Activated CD4-positive, alpha-beta T cell treated with anti-CD3 and anti-CD28 coated beads, Interleukin-2, amount 10 ng/mL, durations not matched to agents 7 days and 5 days (primary cell): ENCODE results near the gene HOXC5. TPM values are rescaled to one million over a fixed set of nuclear protein-coding genes. Genes with fewer than 3 reads are reported as not detected.

ENCODE experiments used
- CTCF ChIA-PET: fragments of 350-600 bp; sonication (Branson Sonifier 250); formaldehyde crosslinking; loops from one replicate; lab custom pipeline; 2021; ENCODE audit warnings: antibody characterized with exemption; lab: Charles Lee
- POLR2A ChIA-PET: fragments of 350-600 bp; sonication (Branson Sonifier 250); formaldehyde crosslinking; loops from one replicate; lab custom pipeline; 2021; ENCODE audit warnings: antibody characterized with exemption; lab: Charles Lee
- DNase-seq: peaks from one replicate; pipeline ENCODE4 v3.0.0-alpha.2; 2020
- H3K27ac Mint-ChIP-seq: one replicate; pipeline ENCODE4 v1.8.0; 2021; ENCODE audit warnings: mild to moderate bottlenecking, moderate library complexity, mixed read lengths
- H3K27me3 Mint-ChIP-seq: one replicate; pipeline ENCODE4 v1.8.0; 2021; ENCODE audit warnings: mixed read lengths
- H3K36me3 Mint-ChIP-seq: one replicate; pipeline ENCODE4 v1.8.0; 2021; ENCODE audit warnings: low read depth, mixed read lengths
- H3K4me1 Mint-ChIP-seq: one replicate; pipeline ENCODE4 v1.8.0; 2021; ENCODE audit warnings: mixed read lengths
- H3K4me3 Mint-ChIP-seq: one replicate; pipeline ENCODE4 v1.8.0; 2021; ENCODE audit warnings: mild to moderate bottlenecking, moderate library complexity, mixed read lengths
- H3K9me3 Mint-ChIP-seq: one replicate; pipeline ENCODE4 v1.8.0; 2021; ENCODE audit warnings: mixed read lengths
- total RNA-seq, 2 experiments: library from RNA; stranded (reverse); gene quantifications; one replicate each; pipeline ENCODE4 v1.2.3, GENCODE V29; 2021

The HOXC5 gene
- total RNA-seq, 2 experiments from 2014 or later: not detected

DNA sequence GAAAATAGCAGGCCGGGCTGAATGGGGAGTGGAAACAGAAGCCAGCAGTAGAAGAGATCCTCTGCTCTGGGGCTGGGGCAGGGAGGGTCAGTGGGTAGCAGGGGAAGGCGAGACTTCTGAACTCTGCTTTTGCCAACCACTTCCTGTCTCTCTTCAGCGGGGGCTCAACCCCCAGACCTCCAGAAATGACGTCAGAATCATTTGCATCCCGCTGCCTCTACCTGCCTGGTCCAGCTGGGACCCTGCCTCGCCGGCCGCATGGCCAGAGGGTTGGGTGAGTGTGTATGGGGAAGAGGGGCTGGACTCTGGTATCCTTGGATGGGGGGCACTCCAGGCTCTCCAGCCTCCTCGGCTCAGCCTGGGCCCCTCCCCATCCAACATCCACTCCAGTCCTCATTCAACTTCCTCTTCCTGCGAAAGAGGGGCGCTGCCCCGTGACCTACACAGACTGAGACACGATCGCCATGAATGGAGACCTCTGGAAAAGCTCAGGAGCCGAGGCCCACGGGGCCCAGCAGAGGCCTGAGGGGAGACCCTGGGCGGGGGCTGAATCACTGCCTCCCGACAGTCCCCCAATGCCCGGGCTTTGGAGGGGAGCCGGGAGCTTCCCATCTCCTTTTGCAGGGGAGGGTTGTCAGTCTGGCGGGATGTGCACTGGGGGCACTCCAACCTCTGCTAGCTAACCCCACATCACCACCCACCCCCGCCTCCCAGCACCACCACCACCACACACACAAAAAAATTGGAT is 20.3 kb downstream of the HOXC5 start:
- Mint-ChIP-seq H3K27me3 (peaks cover 93% of the 10 kb centered on the region), H3K36me3 (peaks cover 3% of the 10 kb centered on the region), H3K4me3 (no peak overlapping the region), H3K9me3 (no peaks in the 10 kb centered on the region), H3K4me1 (peaks cover 27% of the 10 kb centered on the region), H3K27ac (peak overlapping the region; percentile 69)
- ChIA-PET CTCF (interaction anchor here (0.6 to 4.7 kb wide), 10 partner anchors 10 to 1149 kb away, joined by 3 to 25 read pairs (median 4); partner anchors contain the start of genes HOXC10 and HOXC5), POLR2A (interaction anchor here (0.6 kb wide), 1 partner anchor 1744 kb away, joined by 3 read pairs; no protein-coding TSS in a partner anchor)
- no peak for DNase-seq

DNA sequence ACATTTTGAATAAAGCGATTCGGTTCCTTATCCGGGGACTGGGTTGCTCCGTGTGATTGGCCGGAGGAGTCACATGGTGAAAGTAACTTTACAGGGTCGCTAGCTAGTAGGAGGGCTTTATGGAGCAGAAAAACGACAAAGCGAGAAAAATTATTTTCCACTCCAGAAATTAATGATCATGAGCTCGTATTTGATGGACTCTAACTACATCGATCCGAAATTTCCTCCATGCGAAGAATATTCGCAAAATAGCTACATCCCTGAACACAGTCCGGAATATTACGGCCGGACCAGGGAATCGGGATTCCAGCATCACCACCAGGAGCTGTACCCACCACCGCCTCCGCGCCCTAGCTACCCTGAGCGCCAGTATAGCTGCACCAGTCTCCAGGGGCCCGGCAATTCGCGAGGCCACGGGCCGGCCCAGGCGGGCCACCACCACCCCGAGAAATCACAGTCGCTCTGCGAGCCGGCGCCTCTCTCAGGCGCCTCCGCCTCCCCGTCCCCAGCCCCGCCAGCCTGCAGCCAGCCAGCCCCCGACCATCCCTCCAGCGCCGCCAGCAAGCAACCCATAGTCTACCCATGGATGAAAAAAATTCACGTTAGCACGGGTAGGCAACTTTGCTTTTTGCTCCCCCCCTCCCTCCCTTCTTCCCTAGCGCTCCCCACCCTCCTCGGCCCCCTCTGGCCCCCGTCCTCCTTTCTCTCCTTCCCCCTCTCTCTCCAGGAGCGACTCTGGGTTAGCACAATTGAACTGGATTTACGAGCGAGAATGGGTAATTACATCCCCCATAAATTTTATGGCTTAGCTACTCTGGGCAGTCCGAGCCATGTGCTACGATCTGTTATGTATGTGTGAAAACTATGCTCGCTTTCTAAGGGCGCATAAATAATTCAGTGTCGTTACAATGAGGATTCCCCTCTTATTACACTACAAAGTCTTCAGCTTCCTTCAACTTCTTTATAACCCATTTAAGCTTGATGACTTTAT is 21.2 kb downstream of the HOXC5 start, which contains the start of gene HOXC4:
TSS of gene HOXC4 (plus strand) at position 85 of the 991 bp plus-strand sequence. CDS start at position 173, 88 bp downstream.
- Mint-ChIP-seq H3K27me3 (peaks cover 93% of the 10 kb centered on the region), H3K36me3 (peaks cover 3% of the 10 kb centered on the region), H3K9me3 (no peaks in the 10 kb centered on the region), H3K4me1 (peaks cover 27% of the 10 kb centered on the region), H3K4me3 (peak within 1 kb of the TSS; percentile 48), H3K27ac (peak within 1 kb of the TSS; percentile 69)
- POLR2A ChIA-PET: interaction anchor here (0.6 kb wide), 2 partner anchors 569 to 1745 kb away, joined by 3 to 4 read pairs; no protein-coding TSS in a partner anchor
- no peak for DNase-seq
- CTCF ChIA-PET: interaction anchor here (0.6 to 4.7 kb wide), 11 partner anchors 11 to 409 kb away, joined by 3 to 25 read pairs (median 4); partner anchors contain the start of genes HOXC10 and HOXC5

DNA sequence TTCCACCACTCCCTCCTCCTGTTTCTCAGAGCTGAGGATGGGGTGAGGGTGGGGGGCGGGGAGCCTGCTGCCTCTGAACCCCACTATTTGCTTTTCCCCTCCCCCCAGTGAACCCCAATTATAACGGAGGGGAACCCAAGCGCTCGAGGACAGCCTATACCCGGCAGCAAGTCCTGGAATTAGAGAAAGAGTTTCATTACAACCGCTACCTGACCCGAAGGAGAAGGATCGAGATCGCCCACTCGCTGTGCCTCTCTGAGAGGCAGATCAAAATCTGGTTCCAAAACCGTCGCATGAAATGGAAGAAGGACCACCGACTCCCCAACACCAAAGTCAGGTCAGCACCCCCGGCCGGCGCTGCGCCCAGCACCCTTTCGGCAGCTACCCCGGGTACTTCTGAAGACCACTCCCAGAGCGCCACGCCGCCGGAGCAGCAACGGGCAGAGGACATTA is 21.9 kb downstream of the HOXC5 start:
- Mint-ChIP-seq H3K36me3 (peaks cover 3% of the 10 kb centered on the region), H3K27me3 (peaks cover 93% of the 10 kb centered on the region), H3K9me3 (no peaks in the 10 kb centered on the region), H3K4me3 (no peak overlapping the region), H3K4me1 (peaks cover 24% of the 10 kb centered on the region), H3K27ac (no peak overlapping the region)
- POLR2A ChIA-PET: interaction anchor here (0.6 kb wide), 1 partner anchor 568 kb away, joined by 4 read pairs; no protein-coding TSS in a partner anchor
- CTCF ChIA-PET: interaction anchor here (0.6 to 4.7 kb wide), 7 partner anchors 19 to 408 kb away, joined by 3 to 25 read pairs (median 3); partner anchors contain the start of gene HOXC5
- no peak for DNase-seq

DNA sequence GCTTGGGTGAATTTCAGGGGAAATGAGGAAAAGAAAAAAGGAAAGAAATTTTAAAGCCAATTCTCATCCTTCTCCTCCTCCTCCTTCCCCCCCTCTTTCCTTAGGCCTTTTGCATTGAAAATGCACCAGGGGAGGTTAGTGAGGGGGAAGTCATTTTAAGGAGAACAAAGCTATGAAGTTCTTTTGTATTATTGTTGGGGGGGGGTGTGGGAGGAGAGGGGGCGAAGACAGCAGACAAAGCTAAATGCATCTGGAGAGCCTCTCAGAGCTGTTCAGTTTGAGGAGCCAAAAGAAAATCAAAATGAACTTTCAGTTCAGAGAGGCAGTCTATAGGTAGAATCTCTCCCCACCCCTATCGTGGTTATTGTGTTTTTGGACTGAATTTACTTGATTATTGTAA is 22.7 kb downstream of the HOXC5 start:
- H3K27ac Mint-ChIP-seq: no peak overlapping the region
- peaks cover 3% of the 10 kb centered on the region for H3K36me3 Mint-ChIP-seq
- H3K4me1 Mint-ChIP-seq: peaks cover 17% of the 10 kb centered on the region
- ChIA-PET POLR2A (no interaction called here), CTCF (interaction anchor here (0.6 to 4.7 kb wide), 5 partner anchors 24 to 152 kb away, joined by 3 to 25 read pairs (median 4); partner anchors contain the start of gene HOXC5)
- no peak overlapping the region for H3K4me3 Mint-ChIP-seq
- H3K27me3 Mint-ChIP-seq: peaks cover 92% of the 10 kb centered on the region
- no peak for DNase-seq
- H3K9me3 Mint-ChIP-seq: no peaks in the 10 kb centered on the region

DNA sequence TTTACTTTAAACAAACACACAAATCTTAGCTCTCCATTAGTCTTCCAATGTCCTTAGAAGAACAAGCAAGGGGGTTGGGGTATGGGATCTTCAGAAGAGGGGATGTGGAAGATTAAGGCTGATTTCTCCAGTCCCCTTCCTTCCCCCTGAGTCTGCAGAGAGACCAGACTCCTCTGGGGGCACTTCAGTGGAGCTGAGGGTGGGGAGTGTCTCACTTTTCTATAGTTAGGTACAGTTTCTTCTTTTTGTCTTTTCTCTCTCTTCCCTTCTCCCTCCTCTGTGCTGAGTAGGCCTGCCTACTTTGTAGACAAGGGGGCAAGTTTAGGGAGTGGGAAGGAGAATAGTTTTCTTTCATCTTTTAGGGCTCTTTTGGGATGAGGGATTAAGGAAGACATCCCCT is 23.3 kb downstream of the HOXC5 start:
- H3K4me1 Mint-ChIP-seq: peaks cover 16% of the 10 kb centered on the region
- no peak for DNase-seq
- peaks cover 3% of the 10 kb centered on the region for H3K36me3 Mint-ChIP-seq
- H3K4me3 Mint-ChIP-seq: no peak overlapping the region
- CTCF ChIA-PET: interaction anchor here (1.0 to 4.7 kb wide), 3 partner anchors 24 to 145 kb away, joined by 3 to 25 read pairs (median 4); partner anchors contain the start of gene HOXC5
- no peak overlapping the region for H3K27ac Mint-ChIP-seq
- H3K27me3 Mint-ChIP-seq: peaks cover 92% of the 10 kb centered on the region
- H3K9me3 Mint-ChIP-seq: no peaks in the 10 kb centered on the region
- POLR2A ChIA-PET: no interaction called here

DNA sequence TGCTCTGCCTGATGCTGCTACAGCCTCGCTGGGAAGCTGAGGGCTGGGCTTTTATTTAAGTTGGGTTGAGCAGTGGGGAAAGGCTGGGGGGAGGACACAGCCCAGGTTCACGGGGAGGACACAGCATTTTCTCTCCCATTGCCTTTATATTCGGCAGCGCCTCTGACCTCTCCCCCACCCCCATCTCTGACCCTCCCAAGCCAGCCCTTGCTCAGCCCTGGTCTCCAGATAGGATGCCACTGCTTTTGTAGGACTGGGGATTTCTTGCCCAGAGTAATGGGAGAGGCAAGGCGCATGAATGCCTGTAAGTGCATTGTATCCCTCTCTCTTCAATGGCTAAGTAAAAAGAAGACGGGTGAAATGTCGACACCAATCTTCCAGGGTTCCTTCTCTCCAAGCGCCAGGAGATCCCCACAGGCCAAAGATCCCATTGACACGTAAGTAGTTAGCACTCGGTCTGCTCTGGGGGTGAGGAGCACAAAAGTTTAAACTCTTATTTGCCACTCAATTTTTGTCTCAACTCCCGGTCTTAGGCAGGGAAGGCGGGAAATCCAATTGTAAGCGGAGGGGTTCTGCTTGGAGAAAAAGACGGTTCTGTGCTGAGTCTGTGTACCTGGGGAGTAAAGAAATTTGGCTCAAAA is 25.4 kb downstream of the HOXC5 start:
- ChIA-PET CTCF (interaction anchor here (1.1 kb wide), 1 partner anchor 23 kb away, joined by 3 read pairs; no protein-coding TSS in a partner anchor), POLR2A (no interaction called here)
- Mint-ChIP-seq H3K27ac (no peak overlapping the region), H3K27me3 (peaks cover 94% of the 10 kb centered on the region), H3K9me3 (no peaks in the 10 kb centered on the region), H3K4me1 (peaks cover 7% of the 10 kb centered on the region), H3K4me3 (no peak overlapping the region), H3K36me3 (no peaks in the 10 kb centered on the region)
- no peak for DNase-seq

DNA sequence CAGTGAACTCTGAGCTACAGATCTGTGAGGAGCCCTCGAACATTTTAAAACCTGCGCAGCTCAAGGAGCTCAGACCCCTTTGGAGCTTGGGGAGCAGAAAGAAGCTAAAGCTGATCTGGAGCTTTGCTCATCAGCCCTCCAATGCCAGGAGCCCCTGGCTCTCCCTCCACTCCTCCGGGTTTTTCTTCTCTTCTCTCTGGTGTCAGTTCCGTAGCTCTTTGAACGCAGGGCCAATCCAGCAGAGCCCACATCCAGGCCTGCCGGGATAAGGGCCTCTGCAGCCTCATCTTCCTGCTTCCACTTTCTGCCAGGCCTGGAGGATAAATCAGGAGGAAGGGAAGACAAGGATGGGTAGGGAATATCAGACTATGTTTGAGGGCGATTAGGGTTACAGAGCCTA is 26.8 kb downstream of the HOXC5 start:
- Mint-ChIP-seq H3K36me3 (no peaks in the 10 kb centered on the region), H3K27ac (no peak overlapping the region), H3K27me3 (peaks cover 93% of the 10 kb centered on the region), H3K4me1 (no peaks in the 10 kb centered on the region), H3K4me3 (no peak overlapping the region), H3K9me3 (no peaks in the 10 kb centered on the region)
- ChIA-PET POLR2A (no interaction called here), CTCF (interaction anchor here (0.7 to 1.0 kb wide), 3 partner anchors 44 to 113 kb away, joined by 3 to 4 read pairs (median 3); no protein-coding TSS in a partner anchor)
- no peak for DNase-seq

DNA sequence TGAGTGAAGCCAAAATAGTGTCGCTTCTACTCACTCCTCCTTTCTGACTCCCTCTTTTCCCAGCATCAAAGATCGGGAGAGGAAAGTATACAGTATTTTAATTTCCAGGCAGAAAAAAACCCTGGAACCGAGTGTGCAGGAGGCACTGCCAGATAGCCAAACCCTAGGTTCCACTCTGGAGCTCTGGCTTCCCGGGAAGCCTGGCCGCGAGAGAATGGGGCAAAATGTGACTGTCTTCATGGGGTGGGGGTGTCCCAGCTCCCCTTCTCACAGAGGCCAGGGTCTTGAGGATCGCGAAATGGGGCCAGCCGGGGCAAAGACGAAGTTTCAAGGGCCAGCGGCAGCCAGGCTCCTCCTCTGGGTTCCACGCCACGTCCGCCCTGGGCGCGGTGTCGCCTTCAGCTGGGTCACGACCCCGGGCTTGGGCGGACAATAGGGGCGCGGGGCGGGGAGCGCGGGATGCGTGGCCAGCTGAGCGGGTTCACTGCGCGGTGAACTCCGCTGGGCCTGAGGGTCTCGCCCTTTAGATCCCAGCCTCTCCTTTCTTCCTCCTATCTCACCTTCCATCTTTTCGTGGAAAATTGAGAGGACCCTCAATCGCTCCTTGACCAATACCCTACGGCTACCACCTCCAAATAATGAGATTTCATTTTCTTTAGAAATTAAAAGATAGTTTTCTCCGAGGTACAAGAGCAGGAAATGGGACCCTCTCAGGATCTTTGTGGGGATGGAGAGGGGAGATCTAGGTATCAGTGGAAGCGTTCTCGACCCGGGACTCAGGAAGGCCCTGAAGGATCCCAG is 27.5 kb downstream of the HOXC5 start:
- POLR2A ChIA-PET: no interaction called here
- H3K36me3 Mint-ChIP-seq: no peaks in the 10 kb centered on the region
- H3K27ac Mint-ChIP-seq: peak overlapping the region; percentile 25
- DNase-seq: no peak
- CTCF ChIA-PET: interaction anchor here (1.0 kb wide), 2 partner anchors 10 to 45 kb away, joined by 3 to 4 read pairs; no protein-coding TSS in a partner anchor
- H3K4me3 Mint-ChIP-seq: no peak overlapping the region
- H3K4me1 Mint-ChIP-seq: no peaks in the 10 kb centered on the region
- peaks cover 88% of the 10 kb centered on the region for H3K27me3 Mint-ChIP-seq
- no peaks in the 10 kb centered on the region for H3K9me3 Mint-ChIP-seq

DNA sequence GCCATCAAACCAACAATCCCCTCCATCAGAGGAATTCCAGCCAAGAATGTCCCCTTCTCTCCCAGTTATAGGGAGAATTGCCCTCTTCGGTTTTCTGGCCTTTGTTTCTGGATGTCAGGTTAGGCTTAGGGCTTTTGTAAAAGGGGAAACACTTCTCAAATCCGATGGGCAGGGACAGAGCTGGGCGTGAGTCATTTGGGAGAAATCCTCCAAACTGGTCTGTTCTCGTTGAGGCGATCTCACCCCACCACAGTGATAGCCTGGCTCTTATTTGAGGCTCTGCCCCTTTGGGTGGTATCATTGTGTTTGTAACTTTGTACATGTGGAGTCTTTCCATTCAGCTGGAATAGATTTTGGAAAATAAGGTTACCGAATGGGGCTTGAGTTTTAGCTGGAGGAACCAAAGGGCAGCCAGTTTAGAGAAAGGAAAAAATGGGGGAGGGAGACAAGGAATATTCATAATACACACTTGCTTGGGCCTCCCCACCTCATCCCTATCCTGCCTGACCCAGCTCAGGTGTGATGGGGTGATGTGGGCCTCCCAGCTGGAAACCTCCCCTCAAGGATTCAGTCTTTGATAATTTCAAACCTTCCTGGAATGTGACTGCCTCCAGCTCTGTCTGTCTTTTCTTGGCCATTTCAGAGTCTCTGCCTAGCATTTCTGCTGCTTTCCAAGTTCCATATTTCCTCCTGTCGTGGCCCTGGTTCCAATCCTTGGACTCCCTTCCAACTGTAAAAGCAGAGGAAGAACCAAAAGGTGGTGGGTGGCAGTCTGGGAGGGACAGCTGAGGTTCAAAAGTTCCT is 28.3 kb downstream of the HOXC5 start:
- ChIA-PET CTCF (interaction anchor here (1.0 kb wide), 1 partner anchor 10 kb away, joined by 3 read pairs; no protein-coding TSS in a partner anchor), POLR2A (no interaction called here)
- Mint-ChIP-seq H3K4me3 (no peak overlapping the region), H3K36me3 (no peaks in the 10 kb centered on the region), H3K9me3 (no peaks in the 10 kb centered on the region), H3K27ac (no peak overlapping the region), H3K27me3 (peaks cover 85% of the 10 kb centered on the region), H3K4me1 (no peaks in the 10 kb centered on the region)
- no peak for DNase-seq

DNA sequence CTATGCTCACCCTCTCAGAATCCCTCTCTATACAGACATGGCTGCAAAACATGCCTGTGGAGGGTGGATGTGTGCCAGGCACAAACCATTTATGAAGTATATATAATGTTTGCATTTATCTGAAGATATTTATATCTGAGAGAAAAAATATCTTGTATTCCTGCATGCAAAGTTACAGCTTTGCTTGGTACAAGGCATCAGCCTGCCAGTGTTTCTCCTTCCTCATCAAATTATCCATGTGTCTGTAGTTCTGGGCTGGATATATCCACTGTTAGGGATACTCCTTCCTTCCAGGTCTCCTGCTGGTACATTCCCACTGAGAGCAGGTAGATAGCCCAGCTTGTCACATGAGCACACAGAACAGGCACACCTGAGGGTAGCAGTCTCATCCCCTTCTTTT is 32.8 kb downstream of the HOXC5 start:
- Mint-ChIP-seq H3K9me3 (no peaks in the 10 kb centered on the region), H3K27ac (no peak overlapping the region), H3K4me3 (no peak overlapping the region), H3K36me3 (no peaks in the 10 kb centered on the region), H3K27me3 (peaks cover 63% of the 10 kb centered on the region), H3K4me1 (no peaks in the 10 kb centered on the region)
- ChIA-PET POLR2A (no interaction called here), CTCF (interaction anchor here (0.9 kb wide), 1 partner anchor 34 kb away, joined by 4 read pairs; no protein-coding TSS in a partner anchor)
- DNase-seq: no peak
